Subcutaneous abdominal adipose tissue (tissue), 5 donors: ENCODE results near the gene REG4.
"Not testable (repeated sequence)": the region's sequence is repeated elsewhere in the genome, so short reads cannot be mapped to it uniquely, and the experiment has no call there.

Experiments used
- H3K27ac ChIP-seq: one replicate; pipeline ENCODE4 v1.7.0; 2013; ENCODE audit warnings: low read depth, mild to moderate bottlenecking, inconsistent platforms, low read length, moderate library complexity
- H3K27me3 ChIP-seq, 5 donors: one replicate each; pipeline ENCODE4 v1.7.0; 2013; ENCODE audit warnings: low read length in 5 of 5, inconsistent platforms in 1 of 5; ENCODE audit not compliant: control insufficient read depth in 5 of 5, insufficient read depth in 4 of 5
- H3K36me3 ChIP-seq, 5 donors: one replicate each; pipeline ENCODE4 v1.7.0; 2013; ENCODE audit warnings: low read length in 5 of 5; ENCODE audit not compliant: control insufficient read depth in 5 of 5, insufficient read depth in 5 of 5
- H3K4me1 ChIP-seq, 5 donors: one replicate each; pipeline ENCODE4 v1.7.0; 2013; ENCODE audit warnings: low read length in 5 of 5, mild to moderate bottlenecking in 3 of 5, moderate library complexity in 1 of 5; ENCODE audit not compliant: control insufficient read depth in 5 of 5, insufficient read depth in 5 of 5
- H3K4me3 ChIP-seq, 5 donors: one replicate each; pipeline ENCODE4 v1.7.0; 2013; ENCODE audit warnings: low read length in 5 of 5, low read depth in 1 of 5
- H3K9ac ChIP-seq, 5 donors: one replicate each; pipeline ENCODE4 v1.7.0; 2013; ENCODE audit warnings: low read length in 5 of 5, mild to moderate bottlenecking in 4 of 5, moderate library complexity in 3 of 5
- H3K9me3 ChIP-seq, 5 donors: one replicate each; pipeline ENCODE4 v1.7.0; 2013; ENCODE audit warnings: low read length in 5 of 5; ENCODE audit not compliant: control insufficient read depth in 5 of 5
- donor health status: healthy.
- donor health status: healthy.
- donor health status: healthy.
- donor health status: healthy.
- donor health status: healthy.

REG4 gene

DNA sequence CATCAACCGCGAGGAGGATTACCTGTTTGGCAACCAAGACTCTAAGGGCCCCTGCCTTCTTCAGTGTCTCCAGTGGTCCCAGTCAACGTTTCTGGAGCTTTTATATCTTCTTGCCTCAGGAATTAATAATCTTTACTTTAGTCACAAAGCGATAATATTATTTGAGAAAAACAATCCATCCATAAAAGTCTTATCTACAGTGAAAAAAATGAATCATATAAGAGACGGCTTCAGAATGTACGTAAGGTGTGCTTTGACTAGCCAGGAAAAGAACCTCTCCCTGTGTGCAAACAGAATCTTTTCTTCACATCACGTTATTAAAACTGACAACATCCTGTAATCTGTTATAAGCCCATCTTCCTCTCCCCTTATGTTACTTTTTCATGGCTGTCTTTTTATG is at the start of gene REG4:
REG4 (minus strand) TSS at position 74 of the 400 bp plus-strand sequence. CDS start 2,691 bp downstream, outside the sequence.
- Histone ChIP-seq H3K27me3 (peaks cover 0 to 14% (median 0%) of the 10 kb centered on the region in 5 donors), H3K4me3 (no peak within 1 kb of the TSS), H3K9ac (no peak within 1 kb of the TSS), H3K4me1 (no peaks in the 10 kb centered on the region), H3K36me3 (no peaks in the 10 kb centered on the region), H3K9me3 (no peaks in the 10 kb centered on the region), H3K27ac (no peak within 1 kb of the TSS)

- H3K9me3 ChIP-seq = no peaks in the 10 kb centered on the region
- no peaks in the 10 kb centered on the region for H3K36me3 ChIP-seq
- H3K27me3 ChIP-seq = peaks cover 0 to 4% (median 0%) of the 10 kb centered on the region in 5 donors
- H3K4me1 ChIP-seq = peaks cover 0 to 3% (median 2%) of the 10 kb centered on the region in 5 donors
- H3K9ac ChIP-seq = no peak overlapping the region
- H3K4me3 ChIP-seq = no peak overlapping the region
- no peak overlapping the region for H3K27ac ChIP-seq
Measured at GRCh38 chr1:119859647-119860046, 48.4 kb upstream of the REG4 start.

- not testable (repeated sequence) for H3K27me3 ChIP-seq, H3K36me3 ChIP-seq, H3K4me1 ChIP-seq, H3K9ac ChIP-seq, H3K9me3 ChIP-seq, H3K27ac ChIP-seq, H3K4me3 ChIP-seq
Measured at GRCh38 chr1:119858556-119859214, 47.4 kb upstream of the REG4 start.

DNA sequence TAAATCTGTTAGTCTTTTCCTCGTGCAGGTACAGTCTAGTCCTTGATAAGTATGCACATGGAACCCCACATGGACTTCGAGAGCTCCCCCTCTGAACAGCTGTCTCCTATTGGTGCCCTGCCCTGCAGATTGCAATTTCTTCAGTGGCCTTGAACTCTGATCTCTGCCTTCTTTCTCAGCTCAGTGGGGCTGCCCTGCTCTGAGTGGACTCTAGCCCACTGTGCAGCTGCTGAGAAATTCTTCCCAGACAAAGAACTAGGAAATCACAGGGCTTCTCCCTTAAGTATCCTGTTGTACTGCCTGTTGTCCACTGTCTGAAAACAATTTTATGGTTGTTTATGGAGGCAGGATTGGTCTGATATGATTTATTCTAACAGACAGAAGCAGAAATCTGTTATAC is 46.9 kb upstream of the REG4 start:
- Histone ChIP-seq H3K9me3 (no peaks in the 10 kb centered on the region), H3K27ac (no peak overlapping the region), H3K4me1 (peaks cover 0 to 3% (median 2%) of the 10 kb centered on the region in 5 donors), H3K4me3 (no peak overlapping the region), H3K27me3 (peaks cover 0 to 4% (median 0%) of the 10 kb centered on the region in 5 donors), H3K9ac (no peak overlapping the region), H3K36me3 (no peaks in the 10 kb centered on the region)

- Histone ChIP-seq H3K9me3 (no peaks in the 10 kb centered on the region), H3K36me3 (no peaks in the 10 kb centered on the region), H3K4me3 (no peak overlapping the region), H3K27ac (no peak overlapping the region), H3K9ac (no peak overlapping the region), H3K27me3 (peaks cover 0 to 4% (median 0%) of the 10 kb centered on the region in 5 donors), H3K4me1 (peaks cover 0 to 2% (median 0%) of the 10 kb centered on the region in 5 donors)
Measured at GRCh38 chr1:119853155-119853554, 41.9 kb upstream of the REG4 start.

- not testable (repeated sequence) for H3K27me3 ChIP-seq, H3K27ac ChIP-seq, H3K36me3 ChIP-seq, H3K4me3 ChIP-seq, H3K9ac ChIP-seq, H3K9me3 ChIP-seq, H3K4me1 ChIP-seq
Measured at GRCh38 chr1:119844206-119844605, 32.9 kb upstream of the REG4 start.

DNA sequence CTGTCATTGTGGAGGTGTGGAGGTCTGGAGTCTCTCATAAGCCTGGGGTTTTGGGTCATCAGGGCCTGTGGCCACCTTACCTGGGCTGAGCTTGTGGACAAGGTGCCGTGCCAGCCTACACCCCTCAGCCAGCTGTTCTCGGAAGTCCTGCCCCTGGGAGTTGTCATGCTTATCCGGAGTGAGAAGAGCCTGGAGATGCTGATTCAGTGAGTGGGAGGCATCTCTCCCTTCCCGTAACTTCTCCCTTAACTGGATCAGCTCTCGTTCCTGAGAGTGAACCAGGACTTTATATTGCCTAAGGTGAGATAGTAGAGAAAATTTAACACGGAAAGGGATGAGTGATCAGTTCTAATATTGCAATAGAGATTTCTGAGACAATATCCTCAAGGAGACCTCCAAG is 30.0 kb upstream of the REG4 start:
- Histone ChIP-seq H3K36me3 (no peaks in the 10 kb centered on the region), H3K4me1 (no peaks in the 10 kb centered on the region), H3K27ac (no peak overlapping the region), H3K9ac (no peak overlapping the region), H3K27me3 (peaks cover 0 to 3% (median 0%) of the 10 kb centered on the region in 5 donors), H3K9me3 (no peaks in the 10 kb centered on the region), H3K4me3 (no peak overlapping the region)

- H3K4me1 ChIP-seq = no peaks in the 10 kb centered on the region
- H3K9ac ChIP-seq = no peak overlapping the region
- no peaks in the 10 kb centered on the region for H3K36me3 ChIP-seq
- no peak overlapping the region for H3K27ac ChIP-seq
- peaks cover 0 to 3% (median 0%) of the 10 kb centered on the region in 5 donors for H3K27me3 ChIP-seq
- no peaks in the 10 kb centered on the region for H3K9me3 ChIP-seq
- no peak overlapping the region for H3K4me3 ChIP-seq
Measured at GRCh38 chr1:119840745-119841144, 29.5 kb upstream of the REG4 start.

- no peaks in the 10 kb centered on the region for H3K9me3 ChIP-seq
- H3K36me3 ChIP-seq = no peaks in the 10 kb centered on the region
- no peak overlapping the region for H3K4me3 ChIP-seq
- H3K9ac ChIP-seq = no peak overlapping the region
- H3K27me3 ChIP-seq = peaks cover 0 to 3% (median 0%) of the 10 kb centered on the region in 5 donors
- H3K4me1 ChIP-seq = no peaks in the 10 kb centered on the region
- no peak overlapping the region for H3K27ac ChIP-seq
Measured at GRCh38 chr1:119838236-119838635, 27.0 kb upstream of the REG4 start.

GRCh38 chr1:119834990-119835389 is 23.7 kb upstream of the REG4 start:
- Histone ChIP-seq H3K4me1 (no peaks in the 10 kb centered on the region), H3K27me3 (no peaks in the 10 kb centered on the region), H3K27ac (no peak overlapping the region), H3K9ac (no peak overlapping the region), H3K36me3 (no peaks in the 10 kb centered on the region), H3K9me3 (no peaks in the 10 kb centered on the region), H3K4me3 (no peak overlapping the region)
